Skeletal muscle satellite cell (primary cell): ENCODE results near the gene RNF112.
"Not testable (repeated sequence)": the region's sequence is repeated elsewhere in the genome, so short reads cannot be mapped to it uniquely, and the experiment has no call there.

Experiments used
- H3K27me3 ChIP-seq: 2 replicates; pipeline ENCODE4 v1.7.0; 2013; ENCODE audit warnings: low read length; ENCODE audit not compliant: control insufficient read depth, insufficient read depth
- H3K36me3 ChIP-seq: 2 replicates; pipeline ENCODE4 v1.7.0; 2013; ENCODE audit warnings: mild to moderate bottlenecking, control low read depth, low read length; ENCODE audit not compliant: insufficient read depth
- H3K4me1 ChIP-seq: 2 replicates; pipeline ENCODE4 v1.7.0; 2013; ENCODE audit warnings: low read length; ENCODE audit not compliant: control insufficient read depth, insufficient read depth
- H3K4me2 ChIP-seq: 2 replicates; pipeline ENCODE4 v1.7.0; 2013; ENCODE audit warnings: mild to moderate bottlenecking, low read length
- H3K4me3 ChIP-seq: 2 replicates; pipeline ENCODE4 v1.7.0; 2013; ENCODE audit warnings: low read length
- H3K9ac ChIP-seq: 2 replicates; pipeline ENCODE4 v1.7.0; 2013; ENCODE audit warnings: mild to moderate bottlenecking, low read depth, low read length, moderate library complexity
- H3K9me3 ChIP-seq: replicated peaks from 2 replicates; pipeline ENCODE4 v1.7.0; 2013; ENCODE audit warnings: mild to moderate bottlenecking, control low read depth, low read length

The RNF112 gene

DNA sequence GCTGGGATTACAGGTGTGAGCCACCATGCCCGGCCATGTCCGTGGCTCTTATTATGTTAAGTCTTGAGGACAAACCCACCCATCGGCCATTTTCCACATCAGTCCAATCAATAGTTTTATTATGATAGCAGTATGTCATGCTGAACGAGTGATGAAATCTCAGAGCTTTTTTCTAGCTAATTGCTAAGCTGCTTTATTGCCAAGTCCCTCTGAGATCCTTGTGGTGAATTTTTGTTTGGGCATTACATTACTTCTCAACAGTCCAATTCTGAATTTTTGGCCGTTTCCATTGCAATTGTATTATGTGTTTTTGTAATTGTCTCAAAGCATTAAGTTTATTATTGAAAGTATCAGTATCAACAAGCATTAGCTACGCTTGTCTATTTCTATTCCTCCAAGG, 10.9 kb downstream of the RNF112 start:
- no peaks in the 10 kb centered on the region for H3K9me3 ChIP-seq
- peaks cover 9% of the 10 kb centered on the region for H3K4me1 ChIP-seq
- no peak overlapping the region for H3K9ac ChIP-seq
- H3K36me3 ChIP-seq: no peaks in the 10 kb centered on the region
- H3K4me3 ChIP-seq: no peak overlapping the region
- peaks cover 19% of the 10 kb centered on the region for H3K27me3 ChIP-seq
- no peak overlapping the region for H3K4me2 ChIP-seq

DNA sequence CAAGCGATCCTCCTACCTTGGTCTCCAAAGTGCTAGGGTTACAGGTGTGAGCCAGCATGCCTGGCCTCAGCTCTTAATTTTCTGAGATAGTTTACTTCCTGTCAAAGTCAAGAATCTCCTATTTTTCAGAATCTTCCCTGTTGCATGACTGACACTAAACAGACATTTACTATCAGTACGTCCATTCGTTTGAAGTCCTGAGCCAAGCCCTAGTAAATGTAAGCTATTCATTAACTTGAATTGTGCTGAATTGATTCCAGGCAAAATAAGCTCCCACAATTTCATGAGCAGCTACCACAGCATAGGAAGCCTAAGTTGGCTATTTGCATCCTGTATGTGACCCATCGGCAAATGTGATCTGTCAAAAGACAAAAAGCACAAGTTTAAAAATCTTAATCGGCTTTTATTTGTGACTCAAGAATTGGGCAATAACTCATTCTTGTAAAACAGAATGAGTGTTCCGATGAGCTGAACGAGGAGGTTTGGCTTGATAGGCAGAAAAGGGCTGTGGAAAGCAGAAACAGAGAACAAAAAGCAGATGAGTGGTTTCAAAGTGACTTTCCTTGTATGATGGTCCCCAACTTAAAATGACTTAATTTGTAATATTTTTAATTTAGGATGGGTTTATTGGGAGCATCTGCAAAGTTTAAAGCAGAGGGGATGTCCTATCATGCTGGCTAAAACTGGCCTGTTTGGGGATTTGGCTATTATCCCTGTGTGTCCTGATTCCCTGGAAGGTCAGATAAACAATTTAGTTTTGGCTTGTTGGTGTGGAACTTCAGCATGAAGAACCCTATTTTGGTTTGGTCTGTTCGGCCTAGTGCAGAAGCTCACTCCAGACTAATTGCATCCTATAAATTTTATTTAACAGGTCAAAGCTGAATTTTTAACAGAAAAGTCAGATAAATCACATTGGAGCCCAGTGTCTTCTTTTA, 14.2 kb downstream of the RNF112 start:
- H3K4me1 ChIP-seq: peaks cover 5% of the 10 kb centered on the region
- H3K4me2 ChIP-seq: no peak overlapping the region
- no peaks in the 10 kb centered on the region for H3K36me3 ChIP-seq
- H3K9me3 ChIP-seq: no peaks in the 10 kb centered on the region
- peaks cover 15% of the 10 kb centered on the region for H3K27me3 ChIP-seq
- no peak overlapping the region for H3K4me3 ChIP-seq
- no peak overlapping the region for H3K9ac ChIP-seq

DNA sequence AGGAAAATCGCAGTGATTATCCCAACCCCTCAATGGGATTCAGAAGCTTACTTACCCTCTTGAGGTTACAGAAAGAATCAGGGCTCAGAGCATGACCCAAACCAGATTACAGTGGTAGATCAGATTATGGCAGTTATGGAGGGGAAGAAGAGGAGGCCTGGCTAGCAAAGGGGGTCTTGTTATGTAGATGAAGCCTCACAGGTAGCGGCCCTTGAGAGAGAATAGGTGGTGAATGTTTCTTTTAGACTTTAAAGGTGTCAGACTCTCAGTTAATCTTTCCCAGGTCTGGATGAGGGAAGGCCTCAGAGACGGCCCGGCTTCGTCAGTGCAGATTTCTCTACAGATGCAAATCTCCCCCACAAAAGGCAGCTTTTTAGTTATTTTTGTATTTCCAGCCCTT, 15.6 kb downstream of the RNF112 start:
- H3K4me3 ChIP-seq: no peak overlapping the region
- H3K4me1 ChIP-seq: peaks cover 5% of the 10 kb centered on the region
- no peak overlapping the region for H3K4me2 ChIP-seq
- no peaks in the 10 kb centered on the region for H3K9me3 ChIP-seq
- no peak overlapping the region for H3K9ac ChIP-seq
- H3K27me3 ChIP-seq: peaks cover 9% of the 10 kb centered on the region
- no peaks in the 10 kb centered on the region for H3K36me3 ChIP-seq

DNA sequence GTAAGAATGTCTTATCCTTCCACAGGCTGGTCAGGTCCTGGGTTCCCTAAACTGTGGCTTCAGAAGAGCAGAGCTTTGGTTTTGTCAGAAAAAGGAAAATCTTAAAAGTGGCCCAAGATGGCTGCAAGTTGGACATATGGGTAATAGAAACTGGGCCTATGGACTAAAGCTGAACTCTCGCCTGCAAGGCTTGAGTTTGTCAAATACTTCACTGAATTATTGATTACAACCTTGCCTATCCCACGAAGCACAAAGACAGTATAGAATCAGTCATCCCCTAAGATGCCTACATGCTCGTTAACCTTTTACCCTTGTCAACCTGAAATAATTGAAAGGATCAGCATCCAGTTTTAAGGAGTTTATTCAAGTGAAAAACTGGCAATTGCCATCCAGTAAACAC, 20.7 kb downstream of the RNF112 start:
- no peak overlapping the region for H3K9ac ChIP-seq
- no peaks in the 10 kb centered on the region for H3K27me3 ChIP-seq
- H3K4me3 ChIP-seq: no peak overlapping the region
- H3K36me3 ChIP-seq: no peaks in the 10 kb centered on the region
- no peaks in the 10 kb centered on the region for H3K4me1 ChIP-seq
- H3K4me2 ChIP-seq: no peak overlapping the region
- no peaks in the 10 kb centered on the region for H3K9me3 ChIP-seq

DNA sequence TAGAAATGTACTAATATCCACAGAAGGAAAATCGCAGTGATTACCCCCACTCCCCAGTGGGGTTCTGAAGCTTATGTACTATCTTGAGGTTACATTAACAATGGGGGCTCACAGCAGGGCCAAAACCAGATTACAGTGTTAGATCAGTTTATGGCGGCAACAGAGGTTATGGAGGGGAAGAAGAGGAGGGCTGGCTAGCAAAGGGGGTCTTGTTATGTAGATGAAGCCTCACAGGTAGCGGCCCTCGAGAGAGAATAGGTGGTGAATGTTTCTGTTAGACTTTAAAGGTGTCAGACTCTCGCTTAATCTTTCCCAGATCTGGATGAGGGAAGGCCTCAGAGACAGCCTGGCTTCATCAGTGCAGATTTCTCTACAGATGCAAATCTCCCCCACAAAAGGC, 22.2 kb downstream of the RNF112 start:
- no peaks in the 10 kb centered on the region for H3K9me3 ChIP-seq
- no peaks in the 10 kb centered on the region for H3K36me3 ChIP-seq
- no peak overlapping the region for H3K9ac ChIP-seq
- H3K4me3 ChIP-seq: no peak overlapping the region
- no peaks in the 10 kb centered on the region for H3K27me3 ChIP-seq
- H3K4me1 ChIP-seq: no peaks in the 10 kb centered on the region
- H3K4me2 ChIP-seq: no peak overlapping the region

DNA sequence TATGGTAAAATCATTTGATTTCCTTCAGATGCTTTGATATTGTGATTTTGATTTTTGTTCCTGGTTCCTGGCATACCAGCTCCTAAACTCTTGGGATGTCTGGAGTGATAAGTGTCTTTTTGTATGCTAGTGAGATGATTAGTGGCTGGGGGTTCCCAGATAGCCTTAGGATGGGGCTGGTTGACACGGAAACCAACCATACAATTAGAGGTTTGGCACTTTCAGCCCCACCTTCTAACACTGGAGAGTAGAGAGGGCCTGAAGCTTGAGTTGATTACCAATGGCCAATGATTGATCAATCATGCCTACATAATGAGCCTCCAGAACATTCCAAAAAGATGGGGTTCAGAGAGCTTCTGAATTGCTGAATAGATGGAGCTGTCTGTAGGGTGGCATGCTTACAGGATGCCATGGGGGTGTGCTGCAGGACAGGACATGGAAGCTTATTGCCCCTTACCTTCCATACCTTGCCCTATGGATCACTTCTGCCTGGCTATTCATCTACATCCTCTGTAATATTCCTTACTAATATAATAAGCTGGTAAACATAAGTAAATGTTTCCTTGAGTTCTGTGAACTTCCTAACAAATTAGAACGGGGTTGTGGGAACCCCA, 22.8 kb downstream of the RNF112 start:
- Histone ChIP-seq H3K4me3 (no peak overlapping the region), H3K9me3 (no peaks in the 10 kb centered on the region), H3K36me3 (no peaks in the 10 kb centered on the region), H3K4me2 (no peak overlapping the region), H3K27me3 (no peaks in the 10 kb centered on the region), H3K4me1 (no peaks in the 10 kb centered on the region), H3K9ac (no peak overlapping the region)

DNA sequence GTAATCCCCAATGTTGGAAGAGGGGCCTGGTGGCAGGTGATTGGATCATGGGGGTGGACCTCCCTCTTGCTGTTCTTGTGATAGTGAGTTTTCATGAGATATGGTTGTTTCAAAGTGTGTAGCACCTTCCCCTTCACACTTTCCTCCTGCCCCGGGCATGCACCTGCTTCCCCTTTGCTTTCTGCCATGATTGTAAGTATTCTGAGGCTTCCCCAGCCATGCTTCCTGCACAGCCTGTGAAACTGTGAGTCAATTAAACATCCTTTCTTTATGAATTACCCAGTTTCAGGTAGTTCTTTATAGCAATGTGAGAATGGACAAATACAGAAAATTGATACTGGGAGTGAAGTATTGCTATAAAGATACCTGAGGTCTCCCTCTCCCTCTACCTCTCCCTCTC, 29.4 kb downstream of the RNF112 start:
- Histone ChIP-seq H3K4me2 (no peak overlapping the region), H3K9ac (no peak overlapping the region), H3K4me1 (no peaks in the 10 kb centered on the region), H3K9me3 (peaks cover 4% of the 10 kb centered on the region), H3K36me3 (no peaks in the 10 kb centered on the region), H3K27me3 (no peaks in the 10 kb centered on the region), H3K4me3 (no peak overlapping the region)

DNA sequence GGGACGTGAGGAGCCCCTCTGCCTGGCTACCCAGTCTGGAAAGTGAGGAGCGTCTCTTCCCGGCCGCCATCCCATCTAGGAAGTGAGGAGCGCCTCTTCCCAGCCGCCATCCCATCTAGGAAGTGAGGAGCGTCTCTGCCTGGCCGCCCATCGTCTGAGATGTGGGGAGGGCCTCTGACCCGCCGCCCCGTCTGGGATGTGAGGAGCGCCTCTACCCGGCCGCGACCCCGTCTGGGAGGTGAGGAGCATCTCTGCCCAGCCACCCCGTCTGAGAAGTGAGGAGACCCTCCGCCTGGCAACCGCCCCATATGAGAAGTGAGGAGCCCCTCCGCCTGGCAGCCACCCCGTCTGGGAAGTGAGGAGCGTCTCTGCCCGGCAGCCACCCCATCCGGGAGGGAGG, 30.3 kb downstream of the RNF112 start:
- H3K9ac ChIP-seq, H3K4me3 ChIP-seq, H3K36me3 ChIP-seq, H3K4me1 ChIP-seq, H3K9me3 ChIP-seq, H3K4me2 ChIP-seq, H3K27me3 ChIP-seq: not testable (repeated sequence)

DNA sequence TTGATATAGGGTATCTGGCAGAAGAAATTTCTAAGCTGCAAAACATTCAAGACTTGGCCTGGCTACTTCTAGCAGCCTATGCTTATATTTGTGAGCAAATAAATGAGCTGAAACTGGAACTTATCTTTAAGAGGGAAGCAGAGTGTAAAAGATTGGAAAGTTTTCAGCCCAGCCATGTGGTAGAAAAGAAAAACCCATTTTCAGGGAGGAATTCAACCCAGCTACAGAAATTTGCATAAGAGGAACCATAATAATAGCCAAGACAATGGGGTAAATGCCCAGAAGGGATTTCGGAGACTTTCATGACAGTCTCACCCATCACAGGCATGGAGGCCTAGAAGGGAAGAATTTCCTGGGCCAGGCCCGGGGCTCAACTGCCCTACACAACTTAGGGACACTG, 31.7 kb downstream of the RNF112 start:
- H3K4me1 ChIP-seq: peaks cover 9% of the 10 kb centered on the region
- no peaks in the 10 kb centered on the region for H3K36me3 ChIP-seq
- H3K9me3 ChIP-seq: peaks cover 4% of the 10 kb centered on the region
- H3K4me2 ChIP-seq: no peak overlapping the region
- H3K9ac ChIP-seq: no peak overlapping the region
- H3K4me3 ChIP-seq: no peak overlapping the region
- no peaks in the 10 kb centered on the region for H3K27me3 ChIP-seq

DNA sequence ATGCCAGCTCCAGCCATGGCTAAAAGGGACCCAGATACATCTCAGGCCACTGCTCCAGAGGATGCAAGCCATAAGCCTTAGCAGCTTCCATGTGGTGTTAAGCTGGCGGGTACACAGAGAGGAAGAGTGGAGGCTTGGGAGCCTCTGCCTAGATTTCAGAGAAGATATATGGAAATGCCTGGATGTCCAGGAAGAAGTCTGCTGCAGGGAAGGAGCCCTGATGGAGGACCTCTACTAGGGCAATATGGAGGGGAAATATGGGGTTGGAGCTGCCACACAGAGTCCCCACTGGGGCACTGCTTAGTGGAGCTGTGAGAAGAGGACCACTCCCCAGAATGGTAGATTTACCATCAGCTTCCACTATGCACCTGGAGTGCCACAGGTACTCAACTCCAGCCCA, 32.1 kb downstream of the RNF112 start:
- H3K4me2 ChIP-seq: no peak overlapping the region
- H3K9ac ChIP-seq: no peak overlapping the region
- H3K27me3 ChIP-seq: no peaks in the 10 kb centered on the region
- H3K4me1 ChIP-seq: peaks cover 13% of the 10 kb centered on the region
- peaks cover 4% of the 10 kb centered on the region for H3K9me3 ChIP-seq
- no peaks in the 10 kb centered on the region for H3K36me3 ChIP-seq
- H3K4me3 ChIP-seq: no peak overlapping the region

DNA sequence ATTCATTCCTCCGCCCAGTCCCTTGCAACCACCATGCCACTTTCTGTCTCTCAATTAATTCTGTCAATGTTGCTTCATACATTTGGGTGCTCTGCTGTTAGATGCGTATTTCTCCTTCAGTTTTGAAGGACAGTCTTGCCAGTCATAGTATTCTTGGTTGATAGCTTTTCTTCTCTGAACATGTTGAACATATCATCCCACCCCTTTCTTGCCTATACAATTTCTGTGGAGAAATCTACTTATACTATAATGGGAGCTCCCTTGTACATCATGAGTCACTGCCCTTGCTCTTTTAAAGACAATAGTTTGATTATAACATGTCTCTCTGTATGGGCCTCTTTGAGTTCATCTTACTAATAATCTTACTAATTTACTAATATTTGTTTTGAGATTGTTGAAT, 34.1 kb downstream of the RNF112 start:
- H3K9me3 ChIP-seq: peaks cover 4% of the 10 kb centered on the region
- H3K4me3 ChIP-seq: no peak overlapping the region
- no peaks in the 10 kb centered on the region for H3K36me3 ChIP-seq
- H3K9ac ChIP-seq: no peak overlapping the region
- H3K4me2 ChIP-seq: no peak overlapping the region
- H3K4me1 ChIP-seq: peaks cover 25% of the 10 kb centered on the region
- no peaks in the 10 kb centered on the region for H3K27me3 ChIP-seq

DNA sequence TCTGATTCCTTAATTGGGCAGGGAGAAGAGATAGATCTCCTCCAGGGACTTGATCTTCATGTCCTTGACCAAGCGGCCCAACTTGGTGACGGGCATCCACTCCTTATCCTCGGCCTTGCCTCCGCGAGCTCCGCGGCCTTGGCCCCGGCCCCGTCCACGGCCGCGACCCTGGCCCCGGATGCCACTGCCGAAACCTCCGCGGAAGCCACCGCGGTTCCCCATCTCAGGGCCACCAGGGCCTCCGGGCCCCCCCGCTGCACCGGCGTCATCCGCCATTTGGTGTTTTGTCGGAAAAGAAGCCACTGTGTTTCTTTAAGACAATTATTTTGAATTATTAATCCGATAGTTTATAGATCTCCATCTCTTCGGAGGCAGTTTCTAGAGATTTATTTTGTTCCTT, 35.5 kb downstream of the RNF112 start:
- H3K27me3 ChIP-seq, H3K9me3 ChIP-seq, H3K4me3 ChIP-seq, H3K36me3 ChIP-seq: not testable (repeated sequence)
- Histone ChIP-seq H3K4me2 (peak overlapping the region; percentile 44), H3K9ac (peak overlapping the region; percentile 52), H3K4me1 (peaks cover 25% of the 10 kb centered on the region)
